ENCODE measurements around the gene VAPA.

The VAPA gene

DNA sequence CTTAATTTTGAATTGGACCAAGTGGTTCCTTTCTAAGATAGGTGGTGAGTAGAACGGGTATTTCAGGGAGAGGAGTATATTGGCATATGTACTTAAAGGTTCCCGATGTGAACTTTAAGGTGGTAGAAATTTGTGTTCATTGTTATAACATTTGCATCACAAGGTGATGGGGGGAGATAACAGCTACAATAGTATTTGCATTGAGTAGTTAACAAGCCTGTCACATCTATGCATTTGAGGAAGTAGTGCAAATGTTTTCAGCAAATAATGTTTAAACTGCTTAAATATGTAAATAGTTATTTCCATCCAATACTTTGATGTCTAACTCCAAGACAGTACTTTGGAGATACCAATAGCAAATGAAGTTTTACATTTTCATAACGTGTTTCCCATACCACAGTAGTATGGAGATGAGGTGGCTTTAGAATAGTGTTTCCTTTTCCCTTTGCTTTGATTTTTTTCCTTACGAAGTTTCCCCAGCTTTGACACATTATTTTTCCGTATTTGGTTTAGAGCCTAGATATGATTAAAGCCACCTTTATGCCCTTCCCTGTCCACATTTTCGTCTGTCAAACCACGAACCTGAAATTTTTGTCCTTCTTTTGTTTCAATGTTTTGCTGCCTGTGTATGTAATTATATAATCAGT is 46.6 kb downstream of the VAPA start:
- no peak overlapping the region for H3K4me3 ChIP-seq
- H3K27ac ChIP-seq: no peak overlapping the region

DNA sequence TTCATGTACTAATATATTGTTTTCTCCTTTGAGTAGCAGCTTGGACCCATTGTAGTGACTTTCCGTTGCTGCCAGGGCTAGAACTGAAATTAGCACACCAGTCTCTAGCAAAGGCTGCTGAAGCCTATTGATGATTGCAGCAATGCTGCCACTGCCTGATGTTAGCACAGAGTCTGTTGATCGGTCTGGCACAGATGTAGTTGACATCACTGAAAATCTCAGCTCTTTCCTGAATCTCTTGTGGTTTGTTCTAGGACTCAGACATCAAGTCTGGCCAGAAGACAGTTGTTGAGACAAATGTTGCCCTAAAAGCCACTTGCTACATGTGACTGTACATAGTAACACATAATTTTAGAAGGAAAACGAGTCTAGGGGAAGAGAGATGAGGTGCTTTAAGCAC is 47.2 kb downstream of the VAPA start:
- no peak overlapping the region for H3K27ac ChIP-seq
- H3K4me3 ChIP-seq: no peak overlapping the region

DNA sequence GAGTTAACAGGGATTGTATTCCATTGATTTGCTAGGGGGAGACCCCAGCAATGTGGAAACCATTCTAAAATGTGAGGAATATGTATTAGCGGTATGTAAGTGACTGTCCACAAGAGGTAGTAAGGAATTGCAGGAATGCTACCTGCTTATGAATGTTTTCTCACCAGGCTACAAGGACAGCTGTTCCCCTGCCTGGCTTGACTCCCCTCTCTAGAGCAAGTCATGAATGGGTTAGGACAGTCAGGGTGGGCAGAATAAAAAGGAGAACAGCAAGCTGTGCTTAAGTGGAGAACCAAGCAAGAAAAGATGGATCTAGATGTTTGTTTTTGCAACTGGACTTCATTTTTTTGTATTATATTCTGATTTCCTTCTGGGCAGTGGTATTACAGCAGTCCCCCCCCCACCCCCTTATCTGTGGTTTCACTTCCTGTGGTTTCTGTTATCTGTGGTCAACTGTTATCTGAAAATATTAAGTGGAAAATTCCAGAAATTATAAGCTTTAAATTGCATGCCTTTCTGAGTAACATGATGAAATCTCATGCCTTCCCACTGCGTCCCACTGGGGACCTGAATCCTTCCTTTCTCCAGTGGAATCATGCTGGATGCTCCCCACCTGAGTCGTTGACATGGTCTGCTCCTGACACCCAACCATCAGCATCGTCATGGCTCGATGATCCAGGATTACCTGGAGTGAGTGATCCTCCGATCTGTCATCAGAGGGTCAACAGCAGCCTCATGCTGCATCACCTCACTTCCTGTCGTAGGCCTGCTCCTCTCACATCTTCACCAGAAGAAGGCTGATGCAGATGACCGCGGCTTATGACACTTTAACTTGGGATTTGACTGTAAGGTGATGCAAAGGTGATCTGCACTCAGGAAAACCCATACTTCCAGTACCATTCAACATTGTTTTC is 52.2 kb downstream of the VAPA start:
- no peak overlapping the region for H3K27ac ChIP-seq
- H3K4me3 ChIP-seq: no peak overlapping the region

- no peak overlapping the region for H3K4me3 ChIP-seq
These were observed 54.4 kb downstream of the VAPA start for GRCh38 chr18:9968081-9968848.

GRCh38 chr18:9969247-9969646 is 55.4 kb downstream of the VAPA start:
- H3K27ac ChIP-seq: no peak overlapping the region
- H3K4me3 ChIP-seq: no peak overlapping the region

More at GRCh38 chr18:9968081-9968848, 54.4 kb downstream of the VAPA start:
- H3K27ac ChIP-seq: no peak overlapping the region

- Histone ChIP-seq H3K4me3 (no peak overlapping the region), H3K27ac (peak overlapping the region in 2 of 21 experiments; percentile 20 to 51)
These were observed 57.6 kb downstream of the VAPA start for GRCh38 chr18:9971313-9971920.

DNA sequence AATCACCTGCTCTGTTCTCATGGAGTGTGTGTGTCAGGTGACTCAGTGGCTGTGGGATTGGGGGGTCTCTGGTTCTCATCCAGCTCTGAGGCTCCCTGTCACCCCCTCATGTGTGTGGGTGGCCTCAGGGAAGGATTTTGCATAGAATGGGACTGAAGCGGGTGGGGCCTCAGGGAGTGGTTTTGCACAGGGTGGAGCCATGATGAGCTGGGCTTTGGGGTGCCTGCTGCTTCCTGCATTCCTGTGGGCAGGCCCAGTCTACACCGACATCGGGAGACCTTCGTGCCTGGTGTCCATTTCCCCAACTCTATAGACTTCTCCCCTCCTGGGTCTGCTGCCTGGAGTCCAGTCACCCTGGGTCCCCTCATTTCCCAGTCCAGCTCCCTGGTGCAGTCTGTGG is 59.7 kb downstream of the VAPA start:
- Histone ChIP-seq H3K27ac (peak overlapping the region in 1 of 21 experiments; percentile 10), H3K4me3 (no peak overlapping the region)

DNA sequence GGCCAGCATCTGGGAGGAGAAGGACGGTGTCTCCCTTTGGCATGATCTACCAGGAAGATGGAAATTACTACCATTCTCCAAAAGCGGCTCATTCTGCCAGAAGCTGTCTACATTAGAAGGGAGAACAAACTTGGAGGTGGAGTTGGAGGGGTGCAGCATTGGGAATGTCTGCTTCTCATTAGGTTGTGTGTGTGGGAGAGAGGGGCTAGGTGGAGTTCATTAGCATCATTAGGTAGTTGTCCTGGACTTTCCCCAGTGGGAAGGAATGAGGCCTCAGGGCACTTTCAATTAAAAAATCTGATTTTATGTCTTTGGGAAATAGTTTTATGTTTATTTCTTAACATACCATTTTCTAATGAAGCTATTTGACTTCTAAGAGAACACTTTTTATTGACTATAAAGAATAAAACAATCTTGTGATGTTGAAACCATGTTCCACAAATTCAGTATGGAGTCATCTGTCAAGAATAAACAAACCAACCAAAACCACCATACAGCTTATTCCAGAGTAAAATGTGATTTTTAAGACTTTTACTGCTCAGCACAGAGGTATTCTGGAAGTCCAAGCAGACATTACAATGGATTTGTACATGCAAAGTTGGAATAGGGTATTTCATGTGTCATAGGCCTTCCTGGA is 60.6 kb downstream of the VAPA start:
- no peak overlapping the region for H3K4me3 ChIP-seq
- no peak overlapping the region for H3K27ac ChIP-seq

GRCh38 chr18:9975658-9976057 is 61.8 kb downstream of the VAPA start:
- Histone ChIP-seq H3K27ac (no peak overlapping the region), H3K4me3 (no peak overlapping the region)

DNA sequence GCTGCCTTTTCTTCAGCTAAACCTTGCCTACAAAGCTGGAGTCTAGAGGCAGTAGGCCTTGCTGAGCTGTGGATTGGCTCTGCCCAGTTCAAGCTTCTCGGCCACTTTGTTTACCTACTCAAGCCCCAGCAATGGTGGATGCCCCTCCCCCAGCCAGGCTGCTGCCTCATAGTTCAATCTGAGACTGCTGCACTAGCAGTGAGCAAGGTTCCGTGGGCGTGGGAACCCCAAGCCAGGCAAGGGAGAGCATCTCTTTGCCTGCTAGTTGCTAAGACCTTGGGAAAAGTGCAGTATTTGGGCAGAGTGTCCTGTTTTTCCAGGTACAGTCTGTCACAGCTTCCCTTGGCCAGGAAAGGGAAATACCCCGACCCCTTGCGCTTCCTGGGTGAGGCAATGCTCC is 68.9 kb downstream of the VAPA start:
- Histone ChIP-seq H3K27ac (no peak overlapping the region), H3K4me3 (no peak overlapping the region)

DNA sequence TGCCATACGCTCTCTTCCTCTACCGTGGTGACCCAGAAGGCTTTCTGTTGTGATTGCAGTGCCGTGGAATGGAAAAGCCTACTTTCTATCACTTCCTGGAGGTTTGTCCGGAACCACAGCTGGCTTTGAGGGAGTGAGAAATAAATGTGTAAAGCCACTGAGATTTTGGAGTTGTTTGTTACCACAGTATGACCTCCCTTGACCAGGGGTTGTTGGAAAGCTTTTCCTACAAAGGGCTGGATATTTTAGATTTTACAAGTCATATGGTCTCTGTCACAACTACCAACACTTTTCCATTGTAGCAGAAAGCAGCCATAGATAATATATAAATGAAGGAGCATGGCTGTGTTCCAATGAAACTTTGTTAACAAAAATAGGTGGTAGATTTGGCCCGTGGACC is 70.3 kb downstream of the VAPA start:
- no peak overlapping the region for H3K27ac ChIP-seq
- H3K4me3 ChIP-seq: no peak overlapping the region

DNA sequence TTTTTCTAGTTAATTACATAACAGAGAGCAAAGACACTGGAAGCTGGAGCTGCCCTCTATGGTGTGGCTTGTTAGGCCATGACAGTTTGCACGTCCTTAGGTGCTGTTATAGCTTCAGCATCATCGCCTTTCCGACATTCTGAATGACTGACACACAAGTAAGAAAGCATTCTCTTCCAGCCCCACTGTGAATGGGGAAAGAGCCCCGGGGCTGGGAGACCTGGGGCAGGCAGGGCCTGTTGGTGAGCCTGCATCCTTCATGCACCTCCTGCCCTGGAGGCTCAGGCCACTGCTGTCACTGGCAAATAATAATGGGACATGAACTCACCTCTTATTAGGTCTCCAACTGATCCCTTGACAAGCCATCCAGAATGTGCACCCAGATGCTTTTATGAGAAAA is 71.8 kb downstream of the VAPA start:
- H3K4me3 ChIP-seq: no peak overlapping the region
- H3K27ac ChIP-seq: no peak overlapping the region

DNA sequence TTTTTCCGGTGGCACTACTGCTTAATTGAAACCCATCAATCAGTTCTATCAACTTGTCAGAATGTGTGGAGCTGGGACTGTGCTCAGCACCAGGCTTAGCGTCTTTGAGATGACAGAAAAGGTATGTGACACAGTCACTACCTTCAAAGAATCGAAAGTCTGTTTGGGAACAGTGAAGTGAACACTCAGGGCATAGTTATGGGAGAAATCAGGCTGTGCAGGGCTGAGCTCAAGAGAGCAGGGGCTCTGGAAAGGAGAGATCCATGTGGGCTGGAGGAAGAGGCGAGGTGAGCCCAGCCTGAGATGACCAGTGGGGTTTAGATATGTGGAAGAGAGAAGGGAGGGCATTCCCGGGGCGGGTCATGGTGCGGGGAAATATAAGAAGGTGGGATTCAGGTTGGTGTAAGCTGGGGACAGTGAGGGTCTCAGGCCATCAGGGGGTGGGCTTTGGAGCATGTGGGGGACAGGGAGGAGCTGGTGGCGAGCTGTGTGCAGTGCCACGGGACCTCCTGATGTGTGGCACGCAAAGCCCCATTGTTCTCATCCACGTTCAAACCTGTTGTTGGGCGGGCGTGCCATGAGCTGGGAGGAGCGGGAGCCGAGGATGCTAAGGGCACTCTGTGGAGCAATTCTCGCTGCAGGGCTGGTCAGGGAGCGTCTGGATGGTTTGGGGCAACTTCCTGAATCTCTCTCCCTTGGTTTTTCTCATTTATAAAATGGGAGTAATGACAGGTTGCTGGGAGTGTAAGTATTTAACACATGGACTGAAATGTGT is 72.5 kb downstream of the VAPA start:
- no peak overlapping the region for H3K27ac ChIP-seq
- no peak overlapping the region for H3K4me3 ChIP-seq

GRCh38 chr18:9987345-9987744 is 73.5 kb downstream of the VAPA start:
- Histone ChIP-seq H3K4me3 (no peak overlapping the region), H3K27ac (no peak overlapping the region)

- Histone ChIP-seq H3K4me3 (no peak overlapping the region), H3K27ac (no peak overlapping the region)
These were observed 74.1 kb downstream of the VAPA start for GRCh38 chr18:9987931-9988330.

GRCh38 chr18:9988665-9989064 is 74.8 kb downstream of the VAPA start:
- Histone ChIP-seq H3K4me3 (no peak overlapping the region), H3K27ac (no peak overlapping the region)

- Histone ChIP-seq H3K27ac (no peak overlapping the region), H3K4me3 (no peak overlapping the region)
These were observed 75.7 kb downstream of the VAPA start for GRCh38 chr18:9989481-9989880.

- no peak overlapping the region for H3K4me3 ChIP-seq
- peak overlapping the region in 1 of 21 experiments; percentile 16 for H3K27ac ChIP-seq
These were observed 77.5 kb downstream of the VAPA start for GRCh38 chr18:9991011-9992000.

All from skin epidermis (tissue), 12 donors.